Measurements from ENCODE around the gene TMPRSS11F.

DNA sequence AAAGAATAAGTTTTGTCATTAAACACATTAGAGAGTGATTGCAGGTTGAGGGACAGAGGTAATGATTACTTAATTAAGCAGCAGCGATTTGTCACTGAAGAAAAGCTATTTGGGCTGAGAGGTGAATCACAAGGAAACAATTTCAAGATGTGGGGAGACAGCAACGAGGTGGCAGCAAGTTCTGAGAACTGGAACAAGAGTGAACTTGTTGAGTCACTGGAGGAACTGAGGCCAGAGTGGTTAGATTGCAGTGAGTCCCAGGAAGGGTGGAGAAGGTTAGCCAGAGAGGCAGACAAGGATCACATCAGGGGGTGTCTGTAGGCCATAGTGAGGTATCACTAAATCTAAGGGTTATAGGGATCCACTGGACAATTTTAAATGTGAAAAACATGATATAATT is 108.5 kb downstream of the TMPRSS11F start:
- TF ChIP-seq, protein P1, sequence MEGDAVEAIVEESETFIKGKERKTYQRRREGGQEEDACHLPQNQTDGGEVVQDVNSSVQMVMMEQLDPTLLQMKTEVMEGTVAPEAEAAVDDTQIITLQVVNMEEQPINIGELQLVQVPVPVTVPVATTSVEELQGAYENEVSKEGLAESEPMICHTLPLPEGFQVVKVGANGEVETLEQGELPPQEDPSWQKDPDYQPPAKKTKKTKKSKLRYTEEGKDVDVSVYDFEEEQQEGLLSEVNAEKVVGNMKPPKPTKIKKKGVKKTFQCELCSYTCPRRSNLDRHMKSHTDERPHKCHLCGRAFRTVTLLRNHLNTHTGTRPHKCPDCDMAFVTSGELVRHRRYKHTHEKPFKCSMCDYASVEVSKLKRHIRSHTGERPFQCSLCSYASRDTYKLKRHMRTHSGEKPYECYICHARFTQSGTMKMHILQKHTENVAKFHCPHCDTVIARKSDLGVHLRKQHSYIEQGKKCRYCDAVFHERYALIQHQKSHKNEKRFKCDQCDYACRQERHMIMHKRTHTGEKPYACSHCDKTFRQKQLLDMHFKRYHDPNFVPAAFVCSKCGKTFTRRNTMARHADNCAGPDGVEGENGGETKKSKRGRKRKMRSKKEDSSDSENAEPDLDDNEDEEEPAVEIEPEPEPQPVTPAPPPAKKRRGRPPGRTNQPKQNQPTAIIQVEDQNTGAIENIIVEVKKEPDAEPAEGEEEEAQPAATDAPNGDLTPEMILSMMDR (IDR thresholded peaks at IDR 0.05), result no peak
- TF ChIP-seq POLR2A (IDR thresholded peaks at IDR 0.05), result no peak

Data from ovary (tissue), 3 donors.